ENCODE data around the gene PGM2L1. TPM values are rescaled to one million over a fixed set of nuclear protein-coding genes. Genes with fewer than 3 reads are reported as not detected.
"Not testable (repeated sequence)": the region's sequence is repeated elsewhere in the genome, so short reads cannot be mapped to it uniquely, and the experiment has no call there.

PGM2L1 gene
- total RNA-seq, 1 donor from 2014 or later = 36.6 TPM

DNA sequence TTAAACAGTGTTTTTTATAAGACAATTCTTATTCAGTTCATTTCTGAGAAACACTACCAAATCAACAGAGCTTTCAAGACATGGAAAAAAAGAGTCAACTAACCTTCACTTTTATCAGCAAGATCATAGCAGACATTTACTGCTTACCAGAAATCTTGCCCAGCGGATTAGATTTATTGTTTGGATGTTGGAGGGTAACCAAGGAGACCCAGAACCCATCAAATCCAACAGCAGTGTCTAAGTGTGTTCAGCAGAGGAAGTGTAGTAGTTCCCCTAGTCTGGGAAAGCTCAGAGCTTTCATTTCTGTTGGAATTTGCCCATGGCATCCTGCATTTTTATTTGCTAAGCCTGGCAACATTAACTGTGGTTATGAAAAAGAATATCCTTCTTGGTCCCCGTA is 2.4 kb upstream of the PGM2L1 start:
- no peak for DNase-seq (ENCODE audit: low read depth in 2 of 2)

DNA sequence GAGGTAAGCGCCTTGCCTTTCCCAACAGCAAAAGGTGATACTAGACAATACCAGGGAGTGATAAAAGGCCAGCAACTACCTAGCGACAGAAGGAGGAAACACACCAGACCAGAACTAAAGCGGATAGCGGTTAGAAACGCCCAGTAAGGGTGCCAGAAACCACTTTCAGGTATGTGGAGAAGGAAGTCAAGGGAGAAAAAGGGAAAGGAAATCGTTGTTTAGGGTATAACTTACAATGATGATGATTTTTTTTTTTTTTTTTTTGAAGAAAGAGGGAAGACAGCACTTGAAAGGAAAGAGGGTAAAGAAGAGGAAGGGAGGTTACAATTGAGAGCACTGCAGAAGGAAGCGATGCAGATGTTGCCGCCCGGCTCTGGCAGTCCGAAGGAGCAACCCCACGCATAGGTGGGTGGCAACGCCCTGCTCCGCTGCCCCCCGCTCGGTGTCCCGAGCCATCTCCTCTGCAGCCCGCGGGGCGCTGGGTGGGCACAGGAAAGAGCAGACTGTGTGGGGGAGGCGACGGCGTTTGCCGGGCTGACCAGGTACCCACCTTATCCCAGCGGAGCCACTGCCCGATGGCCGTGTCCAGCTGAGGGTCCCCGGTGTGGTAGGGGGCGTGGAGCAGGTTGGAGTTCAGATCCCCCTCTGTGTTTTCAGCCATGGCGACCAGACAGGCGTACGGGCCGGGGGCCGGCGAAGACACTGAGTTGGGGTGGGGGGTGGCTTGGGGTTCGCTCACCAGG is 561 bp downstream of the PGM2L1 start:
- DNase-seq (ENCODE audit: low read depth in 2 of 2) = peak in 1 of 2 donors; percentile 50

DNA sequence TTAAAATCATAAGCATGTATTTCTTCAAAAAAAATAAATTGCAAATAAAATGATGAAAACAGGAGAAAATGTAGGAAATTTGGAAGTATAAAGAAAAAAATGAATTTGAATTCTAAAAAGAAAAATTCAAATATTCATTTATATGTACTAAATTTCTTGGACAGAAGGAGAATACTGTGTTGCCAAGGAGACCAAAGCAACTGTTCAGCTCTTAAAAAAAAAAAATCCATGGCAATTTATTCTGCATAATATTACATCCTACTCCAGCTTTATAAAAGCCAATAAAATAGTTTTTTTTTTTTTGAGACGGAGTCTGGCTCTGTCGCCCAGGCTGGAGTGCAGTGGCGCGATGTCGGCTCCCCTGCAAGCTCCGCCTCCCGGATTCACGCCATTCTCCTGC is 6.0 kb downstream of the PGM2L1 start:
- DNase-seq (ENCODE audit: low read depth in 2 of 2) = no peak

DNA sequence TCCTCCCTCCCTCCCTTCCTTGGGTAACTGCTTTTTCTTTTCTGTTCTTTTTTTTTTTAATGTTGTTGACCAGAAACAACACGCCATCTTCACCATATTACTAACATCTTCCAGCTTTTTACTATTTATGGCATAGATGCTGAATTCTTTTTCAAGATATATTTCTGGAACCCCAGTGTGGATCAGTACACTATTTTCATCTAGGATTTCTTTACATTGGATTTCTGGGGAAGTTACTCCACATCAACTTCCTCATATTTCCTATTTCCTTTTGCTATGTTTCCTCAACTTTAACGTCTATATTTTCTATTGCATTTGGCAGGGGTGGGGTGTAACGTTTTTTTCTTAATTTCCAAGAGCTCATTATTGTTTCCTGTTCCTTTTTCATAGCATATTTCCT is 7.0 kb downstream of the PGM2L1 start:
- DNase-seq (ENCODE audit: low read depth in 2 of 2) = no peak

DNA sequence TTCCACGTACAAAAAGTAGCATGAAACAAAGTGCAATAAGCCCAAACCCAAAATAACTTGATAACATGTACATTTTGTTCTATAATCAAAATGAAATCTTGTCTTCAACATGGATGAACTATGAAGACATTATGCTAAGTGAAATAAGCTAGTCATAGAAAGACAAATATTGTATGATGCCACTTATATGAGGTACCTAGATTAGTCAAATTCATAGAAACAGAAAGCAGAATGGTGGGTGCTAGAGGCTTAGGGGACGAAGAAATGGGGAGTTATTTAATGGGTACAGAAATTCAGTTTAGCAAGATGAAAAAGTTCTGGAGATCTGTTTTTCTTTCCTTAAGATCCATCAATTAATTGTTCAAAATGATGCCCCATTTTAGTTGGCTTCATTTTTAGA is 7.5 kb downstream of the PGM2L1 start:
- DNase-seq (ENCODE audit: low read depth in 2 of 2) = no peak

DNA sequence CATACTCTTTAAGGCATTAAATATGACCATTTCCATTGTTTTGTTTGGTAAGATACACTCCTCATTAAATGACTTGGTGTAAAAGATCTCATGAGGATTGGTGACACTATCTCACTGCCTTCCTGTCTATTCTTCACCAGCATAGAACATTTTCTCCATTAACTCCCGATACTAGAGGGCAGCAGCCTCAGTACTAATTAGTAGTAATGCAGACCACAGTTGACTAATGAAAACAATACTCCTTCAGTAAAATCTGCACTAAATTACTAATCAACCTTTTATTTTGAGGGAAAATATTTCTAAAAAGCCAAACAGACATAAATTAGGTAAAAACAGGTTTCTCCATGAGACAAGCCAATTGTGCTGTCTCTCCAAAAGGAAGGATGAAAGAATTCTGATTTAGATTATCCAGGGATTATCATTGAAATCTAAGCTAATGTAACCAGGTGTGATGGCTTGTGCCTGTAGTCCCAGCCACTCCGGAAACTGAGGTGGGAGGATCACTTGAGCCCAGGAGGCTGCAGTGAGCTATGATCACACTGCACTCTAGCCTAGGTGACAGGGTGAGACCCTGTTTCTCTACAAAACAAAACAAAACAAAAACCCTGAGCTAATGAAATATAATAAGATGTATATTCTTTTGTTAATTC is 9.4 kb downstream of the PGM2L1 start:
- DNase-seq (ENCODE audit: low read depth in 2 of 2) = peak; percentile 38 to 71

DNA sequence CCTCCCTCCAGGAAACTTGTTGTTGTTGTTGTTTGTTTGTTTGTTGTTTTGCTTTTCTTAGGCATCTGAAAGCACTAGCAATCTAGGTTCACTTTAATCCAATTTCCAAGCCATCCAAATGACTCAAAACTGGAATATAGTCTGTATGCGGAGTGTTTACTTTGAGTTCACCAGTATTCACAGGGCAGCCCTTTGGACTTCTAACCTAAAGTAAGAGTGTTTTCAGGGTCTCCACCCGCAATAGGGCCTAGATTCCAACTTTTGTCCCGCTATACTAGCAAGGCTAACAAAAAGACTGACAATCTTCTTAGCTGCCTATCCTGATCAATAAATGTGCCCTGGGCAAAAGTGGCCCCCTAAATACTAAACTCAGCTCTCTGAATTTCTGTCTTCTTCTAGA is 13.6 kb downstream of the PGM2L1 start:
- no peak for DNase-seq (ENCODE audit: low read depth in 2 of 2)

DNA sequence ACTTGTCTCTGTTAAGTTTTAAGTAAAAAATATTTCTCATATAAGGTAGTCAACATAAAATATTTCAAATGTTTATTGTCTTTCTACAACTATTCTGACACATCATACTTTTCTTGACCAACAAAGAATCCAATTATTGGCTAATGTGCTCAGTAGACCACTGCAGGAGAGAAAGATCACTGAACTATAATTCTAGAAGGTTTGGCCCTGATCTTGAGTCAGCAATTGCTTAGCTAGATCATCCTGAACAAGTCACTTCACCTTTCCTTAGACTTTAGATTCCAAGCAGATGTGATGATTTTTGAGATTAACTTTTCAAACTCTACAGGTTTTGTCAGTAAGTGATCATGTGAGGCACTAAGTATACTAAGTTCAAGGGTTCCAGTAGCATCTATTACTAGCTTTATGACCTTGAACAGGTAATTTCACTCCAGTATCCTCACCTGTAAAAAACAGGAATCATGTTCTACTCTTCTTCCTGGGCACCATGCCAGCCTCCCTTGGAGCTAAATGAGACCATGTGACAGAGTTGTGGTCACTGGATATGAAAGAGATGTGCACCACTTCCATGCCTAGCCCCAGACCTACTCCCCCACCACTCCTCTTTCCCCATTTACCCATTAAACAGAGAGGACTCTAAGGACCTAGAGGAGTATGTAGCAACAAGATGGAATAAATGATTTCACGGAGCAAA is 17.3 kb downstream of the PGM2L1 start:
- DNase-seq (ENCODE audit: low read depth in 2 of 2) = no peak

DNA sequence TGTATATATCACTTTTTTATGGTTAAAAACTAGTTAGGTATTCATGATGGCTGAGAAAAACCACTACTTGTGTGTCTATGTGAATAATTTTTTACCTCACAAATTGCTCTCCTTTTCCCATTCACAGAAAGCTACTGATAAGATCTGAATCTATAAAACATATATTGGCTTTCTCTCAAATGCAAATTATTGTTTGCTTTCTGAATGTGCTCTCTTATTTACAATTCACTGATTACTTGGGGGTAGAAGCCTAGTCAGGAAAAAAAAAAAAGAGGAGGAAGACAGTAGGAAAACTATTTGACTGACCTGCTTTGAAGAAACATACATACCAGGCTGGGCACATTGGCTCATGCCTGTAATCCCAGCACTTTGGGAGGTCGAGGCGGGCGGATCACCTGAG is 20.5 kb downstream of the PGM2L1 start:
- no peak for DNase-seq (ENCODE audit: low read depth in 2 of 2)

DNA sequence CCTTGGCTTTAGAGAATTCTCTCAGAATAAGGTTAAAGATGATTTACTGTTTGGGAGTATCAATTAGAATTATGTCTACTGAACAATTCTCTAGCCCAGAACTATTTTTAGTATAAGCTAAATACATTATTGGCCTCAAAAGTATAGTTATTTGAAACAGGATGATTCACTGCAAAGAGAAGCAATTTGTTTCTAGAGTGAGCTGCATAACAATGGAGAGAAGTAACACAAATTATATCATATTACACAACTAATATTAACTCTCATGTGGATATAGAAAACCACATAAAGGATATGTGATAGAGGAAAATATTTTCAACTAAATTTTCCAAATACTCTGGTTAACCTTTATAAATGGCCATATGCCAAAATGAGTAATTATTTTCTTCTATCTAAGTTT is 24.9 kb downstream of the PGM2L1 start:
- DNase-seq (ENCODE audit: low read depth in 2 of 2) = no peak

DNA sequence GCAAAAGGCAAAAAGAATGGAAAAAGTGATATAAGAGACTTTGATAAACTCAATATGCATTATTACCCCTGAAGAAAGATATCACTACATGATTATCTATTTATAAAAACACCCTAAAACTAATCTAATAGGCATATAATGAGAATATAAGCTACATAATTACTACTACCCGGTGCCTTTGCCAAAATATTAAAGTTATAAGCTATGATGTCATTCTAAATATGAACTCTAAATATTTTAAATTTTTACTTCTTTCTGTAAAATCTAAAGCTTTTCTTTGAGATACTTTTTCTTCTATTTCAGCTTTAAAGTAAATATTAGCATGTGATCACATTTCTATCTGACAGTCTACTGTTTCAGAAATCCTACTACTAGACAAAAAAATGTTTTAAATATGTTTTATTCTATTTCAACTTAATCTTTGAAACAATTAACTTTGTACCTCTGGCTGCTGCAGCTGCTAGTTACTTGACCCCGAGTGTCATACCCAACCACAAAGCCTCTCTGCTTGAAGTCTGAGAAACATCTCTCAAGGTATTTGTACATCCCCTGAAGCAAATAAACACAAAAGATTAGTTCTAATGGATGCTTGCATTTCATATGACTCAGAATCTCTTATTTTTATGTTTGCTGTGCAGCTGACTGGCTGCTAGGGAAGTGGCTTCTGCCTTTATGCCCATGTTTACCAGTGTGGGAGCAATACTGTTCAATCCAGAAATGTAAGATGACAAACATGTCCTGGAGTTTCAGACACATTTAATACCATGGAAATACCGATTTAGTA is 26.8 kb downstream of the PGM2L1 start:
- peak in 1 of 2 donors; percentile 49 for DNase-seq (ENCODE audit: low read depth in 2 of 2)

DNA sequence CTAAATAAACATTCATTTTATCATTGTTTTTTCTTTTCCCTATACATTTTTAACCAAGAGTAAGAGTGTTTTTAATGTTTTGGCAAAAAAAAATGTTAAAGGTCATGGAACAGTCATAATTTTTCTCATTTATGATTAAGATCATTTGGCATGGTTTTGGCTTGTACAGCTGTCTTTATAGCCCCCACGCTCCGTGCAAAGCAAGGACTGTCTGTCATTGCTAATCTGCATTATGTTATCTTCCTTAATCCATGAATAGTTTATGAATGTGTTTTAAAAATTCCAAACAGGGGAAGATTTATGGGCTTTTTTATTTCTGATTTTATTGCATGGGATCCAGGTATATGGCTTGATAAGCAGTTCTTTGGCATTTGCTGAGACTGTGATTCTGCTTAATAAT is 28.1 kb downstream of the PGM2L1 start:
- DNase-seq (ENCODE audit: low read depth in 2 of 2) = peak; percentile 12 to 72

DNA sequence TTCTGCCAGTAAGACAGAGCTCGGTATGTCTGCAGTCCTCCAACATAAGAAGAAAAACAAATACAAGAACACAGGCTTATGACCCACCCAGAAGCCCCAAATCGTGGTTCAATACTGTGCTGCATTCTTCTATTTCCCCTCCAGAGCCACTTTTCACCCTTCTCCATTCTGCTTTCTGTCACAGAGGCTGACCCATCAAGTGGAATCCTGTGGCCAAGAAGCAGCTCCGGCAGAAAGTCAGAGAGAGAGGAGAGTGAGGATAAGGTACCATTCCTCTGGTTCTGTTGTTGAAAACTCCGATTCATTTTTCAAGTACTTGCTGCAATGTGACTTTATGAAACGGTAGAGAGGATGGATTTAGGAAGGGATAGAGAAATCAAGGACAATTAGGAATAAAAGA is 30.4 kb downstream of the PGM2L1 start:
- DNase-seq (ENCODE audit: low read depth in 2 of 2) = no peak

DNA sequence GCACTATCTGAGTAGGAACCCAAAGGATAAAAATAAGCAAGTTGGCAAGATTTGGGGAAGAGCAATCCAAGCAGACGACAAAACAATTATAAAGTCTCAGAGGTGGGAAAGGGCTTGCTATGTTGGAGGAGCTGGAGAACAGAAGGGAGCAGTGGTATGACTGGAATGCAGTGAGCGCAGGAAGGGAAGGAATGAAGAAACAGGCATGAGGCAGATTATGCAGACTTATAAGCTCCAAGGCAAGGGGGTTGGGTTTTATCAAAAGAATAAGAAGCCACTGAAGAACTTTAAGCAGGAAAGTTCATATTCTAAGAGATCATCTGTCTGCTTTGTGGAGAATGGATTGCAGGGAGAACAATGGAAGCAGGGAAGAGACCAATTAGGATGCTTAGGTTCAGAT is 31.7 kb downstream of the PGM2L1 start:
- DNase-seq (ENCODE audit: low read depth in 2 of 2) = no peak

DNA sequence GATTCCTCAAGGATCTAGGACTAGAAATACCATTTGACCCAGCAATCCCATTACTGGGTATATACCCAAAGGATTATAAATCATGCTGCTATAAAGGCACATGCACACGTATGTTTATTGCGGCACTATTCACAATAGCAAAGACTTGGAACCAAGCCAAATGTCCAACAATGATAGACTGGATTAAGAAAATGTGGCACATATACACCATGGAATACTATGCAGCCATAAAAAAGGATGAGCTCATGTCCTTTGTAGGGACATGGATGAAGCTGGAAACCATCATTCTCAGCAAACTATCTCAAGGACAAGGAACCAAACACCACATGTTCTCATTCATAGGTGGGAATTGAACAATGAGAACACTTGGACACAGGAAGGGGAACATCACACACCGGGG is 32.4 kb downstream of the PGM2L1 start:
- DNase-seq (ENCODE audit: low read depth in 2 of 2) = not testable (repeated sequence)

DNA sequence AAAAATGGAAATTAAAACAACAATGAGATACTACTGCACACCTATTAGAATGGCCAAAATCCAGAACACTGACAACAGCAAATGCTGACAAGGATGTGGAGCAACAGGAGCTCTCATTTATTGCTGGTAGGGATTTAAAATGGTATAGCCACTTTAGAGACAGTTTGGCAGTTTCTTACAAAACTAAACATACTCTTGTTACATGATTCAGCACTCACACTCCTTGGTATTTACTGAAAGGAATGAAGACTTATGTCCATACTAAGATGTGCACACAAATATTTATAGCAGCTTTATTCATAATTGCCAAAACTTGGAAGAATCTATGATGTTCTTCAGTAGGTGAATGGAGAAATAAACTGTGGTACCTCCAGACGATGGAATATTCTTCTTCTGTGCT is 40.8 kb downstream of the PGM2L1 start:
- no peak for DNase-seq (ENCODE audit: low read depth in 2 of 2)

DNA sequence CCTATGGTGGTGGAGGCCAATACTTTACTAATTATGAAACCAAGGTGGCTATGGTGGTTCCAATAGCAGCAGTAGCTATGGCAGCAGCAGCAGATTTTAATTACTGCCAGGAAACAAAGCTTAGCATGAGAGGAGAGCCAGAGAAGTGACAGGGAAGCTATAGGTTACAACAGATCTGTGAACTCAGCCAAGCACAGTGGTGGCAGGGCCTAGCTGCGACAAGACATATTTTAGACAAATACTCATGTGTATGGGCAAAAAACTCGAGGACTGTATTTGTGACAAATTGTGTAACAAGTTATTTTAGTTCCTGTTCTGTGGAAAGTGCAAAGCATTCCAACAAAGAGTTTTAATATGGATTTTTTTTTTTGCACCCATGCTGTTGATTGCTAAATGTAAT is 42.6 kb downstream of the PGM2L1 start:
- DNase-seq (ENCODE audit: low read depth in 2 of 2) = no peak

DNA sequence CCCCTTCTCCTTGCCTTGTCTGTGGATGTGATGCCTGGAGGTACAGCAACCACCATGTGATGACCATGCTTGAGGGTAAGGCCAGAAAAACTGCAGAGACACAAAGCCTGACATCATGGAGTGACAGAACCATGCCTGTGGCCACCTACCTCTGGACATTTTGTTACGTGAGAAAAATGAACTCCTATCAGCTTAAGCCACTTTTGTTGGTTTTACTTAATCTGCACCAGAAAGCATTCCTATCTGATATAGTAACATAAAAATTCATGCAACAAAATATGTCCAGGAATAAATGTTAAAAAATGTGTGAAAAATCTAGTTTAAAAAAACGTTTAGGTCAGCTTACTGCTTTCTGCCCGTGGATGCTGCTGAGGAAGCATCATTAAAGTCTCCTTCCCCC is 44.2 kb downstream of the PGM2L1 start:
- DNase-seq (ENCODE audit: low read depth in 2 of 2) = no peak

DNA sequence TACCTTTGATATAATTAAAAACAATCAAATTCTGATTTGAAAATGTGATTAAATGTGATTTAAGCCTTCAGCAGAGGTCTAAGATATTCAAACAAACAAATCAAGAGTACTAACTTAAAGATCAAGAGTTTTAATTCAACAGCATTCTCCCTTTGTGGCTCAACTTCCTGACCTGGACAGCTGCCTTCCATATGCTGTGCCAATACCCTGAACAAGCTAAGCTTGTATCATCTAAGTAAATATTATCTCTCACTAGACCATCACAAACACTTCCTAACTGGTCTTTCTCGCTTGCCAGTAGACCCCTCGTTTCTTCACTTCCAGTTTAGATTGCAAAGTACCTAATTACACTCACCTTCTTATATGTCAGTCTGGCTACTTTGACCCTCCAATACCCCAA is 50.9 kb downstream of the PGM2L1 start:
- peak; percentile 53 to 75 for DNase-seq (ENCODE audit: low read depth in 2 of 2)

DNA sequence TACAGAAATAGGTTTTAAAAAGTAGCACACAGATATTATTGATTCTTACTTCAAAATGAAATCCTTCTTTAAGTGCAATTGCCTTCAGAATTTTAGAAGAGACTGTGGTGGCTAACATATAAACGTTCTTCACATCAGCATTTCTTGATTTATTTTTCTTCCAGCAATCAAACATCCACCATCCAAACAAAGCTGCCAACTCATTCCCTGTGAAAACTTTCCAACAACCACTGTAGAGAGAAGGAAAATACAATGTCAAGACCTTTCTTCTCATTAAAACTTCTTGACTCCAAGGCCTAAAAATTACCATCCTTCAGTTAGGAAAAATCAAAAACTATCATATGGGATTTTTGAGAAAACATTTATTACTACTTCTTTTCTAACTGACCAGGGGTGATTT is 52.8 kb downstream of the PGM2L1 start:
- no peak for DNase-seq (ENCODE audit: low read depth in 2 of 2)

DNA sequence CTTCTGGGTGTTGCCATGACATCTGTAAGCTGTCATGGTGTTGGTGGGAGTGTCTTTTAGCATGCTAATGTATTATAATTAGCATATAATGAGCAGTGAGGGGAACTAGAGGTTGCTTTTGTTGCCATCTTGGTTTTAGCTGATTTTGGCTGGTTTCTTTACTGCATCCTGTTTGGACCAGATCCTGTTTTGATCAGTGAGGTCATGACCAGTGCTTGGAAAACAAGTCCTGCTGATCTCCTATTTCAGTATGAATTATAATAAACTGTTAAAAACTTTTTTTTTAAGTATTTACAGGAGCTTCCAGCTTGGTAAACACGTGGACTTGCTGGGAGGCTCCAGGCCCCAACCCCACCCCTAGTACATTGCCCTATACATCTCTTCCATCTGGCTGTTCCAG is 56.3 kb downstream of the PGM2L1 start:
- peak; percentile 91 to 92 for DNase-seq (ENCODE audit: low read depth in 2 of 2)

DNA sequence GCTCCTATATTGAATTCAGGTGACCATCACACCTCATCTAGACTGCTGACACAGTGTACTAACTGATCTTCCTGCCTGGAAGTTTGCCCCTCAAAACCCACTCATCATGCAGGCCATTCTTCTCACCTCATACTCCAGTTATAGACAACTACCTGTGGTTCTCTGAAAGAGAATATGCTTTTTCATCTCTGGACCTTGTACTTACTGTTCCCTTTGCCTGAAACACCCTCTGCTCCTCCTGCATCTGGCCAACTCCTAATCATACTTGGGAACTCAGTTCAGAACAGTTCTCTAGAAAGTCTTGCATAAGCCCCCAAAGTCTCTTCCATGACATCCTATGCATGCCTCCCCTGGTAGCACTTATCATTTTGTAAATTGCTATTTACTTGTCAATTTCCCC is 58.6 kb downstream of the PGM2L1 start:
- DNase-seq (ENCODE audit: low read depth in 2 of 2) = no peak

Measured in dermis microvascular lymphatic vessel endothelial cell (primary cell).